ENCODE measurements around the gene CAPN5. TPM values are rescaled to one million over a fixed set of nuclear protein-coding genes. Genes with fewer than 3 reads are reported as not detected.
A peak's percentile ranks its signal among the peaks of the same experiment; 100 is the strongest.

Gene CAPN5
- total and polyA plus RNA-seq, 11 donors = 1.1 to 4.5 (median 2.1) TPM

DNA sequence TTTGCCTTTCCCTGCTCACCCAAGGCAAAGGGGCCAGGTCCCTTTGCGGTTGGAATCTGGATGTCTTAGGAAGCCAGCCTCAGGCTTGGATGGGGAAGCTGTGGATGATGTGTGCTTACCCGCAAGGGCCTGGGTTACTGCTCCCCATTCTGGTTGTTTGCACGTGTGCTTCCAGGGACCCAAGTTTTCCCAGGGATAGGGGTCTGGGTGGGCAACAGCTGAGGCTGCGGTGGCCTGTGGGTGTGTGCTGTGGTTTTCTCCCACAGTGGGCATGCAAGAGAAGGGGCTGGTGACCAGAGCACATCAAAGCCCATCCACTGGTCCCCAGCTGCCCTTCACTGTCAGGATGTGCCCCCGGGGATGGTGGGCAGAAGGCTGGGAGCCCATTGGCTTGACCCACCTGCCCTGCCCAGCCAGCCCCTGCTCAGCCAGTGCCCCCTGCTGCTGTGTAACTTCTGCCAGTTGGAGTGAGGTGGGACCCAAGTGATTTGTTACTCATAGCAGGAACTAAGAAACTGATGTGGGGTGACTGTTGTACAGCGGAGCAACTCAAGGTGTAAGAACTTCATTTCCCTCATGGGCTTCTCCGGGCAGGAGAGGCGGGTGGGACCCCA, 3.3 kb downstream of the CAPN5 start:
- H3K4me1 ChIP-seq = peaks cover 0 to 46% (median 28%) of the 10 kb centered on the region in 12 donors
- no peaks in the 10 kb centered on the region for H3K36me3 ChIP-seq
- no peaks in the 10 kb centered on the region for H3K27me3 ChIP-seq
- intact Hi-C loops (cut with DNase I) = no loop called here
- DNase-seq = peak in 1 of 5 donors; percentile 14
- H3K4me3 ChIP-seq = no peak overlapping the region
- no peak for ATAC-seq
- H3K27ac ChIP-seq = no peak overlapping the region
- TF ChIP-seq POLR2A (IDR thresholded peaks at IDR 0.05) = no peak
- TF ChIP-seq, protein P1, sequence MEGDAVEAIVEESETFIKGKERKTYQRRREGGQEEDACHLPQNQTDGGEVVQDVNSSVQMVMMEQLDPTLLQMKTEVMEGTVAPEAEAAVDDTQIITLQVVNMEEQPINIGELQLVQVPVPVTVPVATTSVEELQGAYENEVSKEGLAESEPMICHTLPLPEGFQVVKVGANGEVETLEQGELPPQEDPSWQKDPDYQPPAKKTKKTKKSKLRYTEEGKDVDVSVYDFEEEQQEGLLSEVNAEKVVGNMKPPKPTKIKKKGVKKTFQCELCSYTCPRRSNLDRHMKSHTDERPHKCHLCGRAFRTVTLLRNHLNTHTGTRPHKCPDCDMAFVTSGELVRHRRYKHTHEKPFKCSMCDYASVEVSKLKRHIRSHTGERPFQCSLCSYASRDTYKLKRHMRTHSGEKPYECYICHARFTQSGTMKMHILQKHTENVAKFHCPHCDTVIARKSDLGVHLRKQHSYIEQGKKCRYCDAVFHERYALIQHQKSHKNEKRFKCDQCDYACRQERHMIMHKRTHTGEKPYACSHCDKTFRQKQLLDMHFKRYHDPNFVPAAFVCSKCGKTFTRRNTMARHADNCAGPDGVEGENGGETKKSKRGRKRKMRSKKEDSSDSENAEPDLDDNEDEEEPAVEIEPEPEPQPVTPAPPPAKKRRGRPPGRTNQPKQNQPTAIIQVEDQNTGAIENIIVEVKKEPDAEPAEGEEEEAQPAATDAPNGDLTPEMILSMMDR (IDR thresholded peaks at IDR 0.05) = no peak
- H3K9me3 ChIP-seq = no peaks in the 10 kb centered on the region
- 86 to 93% (median 91%) methylated on average over 6 to 8 of the region's 8 CpGs for WGBS, 4 donors

GRCh38 chr11:77071077-77071476, 4.3 kb downstream of the CAPN5 start:
- TF ChIP-seq, protein P1 (IDR thresholded peaks at IDR 0.05) = no peak
- no peak for TF ChIP-seq POLR2A (IDR thresholded peaks at IDR 0.05)
- ATAC-seq (no peak), DNase-seq (peak in 2 of 5 donors; percentile 2 to 23)
- Histone ChIP-seq H3K36me3 (no peaks in the 10 kb centered on the region), H3K4me3 (no peak overlapping the region), H3K4me1 (peaks cover 0 to 41% (median 23%) of the 10 kb centered on the region in 12 donors), H3K27ac (no peak overlapping the region), H3K9me3 (no peaks in the 10 kb centered on the region), H3K27me3 (no peaks in the 10 kb centered on the region)
- 79 to 88% (median 86%) methylated on average over 5 to 7 of the region's 7 CpGs for WGBS, 4 donors
- intact Hi-C loops (cut with DNase I) = no loop called here

DNA sequence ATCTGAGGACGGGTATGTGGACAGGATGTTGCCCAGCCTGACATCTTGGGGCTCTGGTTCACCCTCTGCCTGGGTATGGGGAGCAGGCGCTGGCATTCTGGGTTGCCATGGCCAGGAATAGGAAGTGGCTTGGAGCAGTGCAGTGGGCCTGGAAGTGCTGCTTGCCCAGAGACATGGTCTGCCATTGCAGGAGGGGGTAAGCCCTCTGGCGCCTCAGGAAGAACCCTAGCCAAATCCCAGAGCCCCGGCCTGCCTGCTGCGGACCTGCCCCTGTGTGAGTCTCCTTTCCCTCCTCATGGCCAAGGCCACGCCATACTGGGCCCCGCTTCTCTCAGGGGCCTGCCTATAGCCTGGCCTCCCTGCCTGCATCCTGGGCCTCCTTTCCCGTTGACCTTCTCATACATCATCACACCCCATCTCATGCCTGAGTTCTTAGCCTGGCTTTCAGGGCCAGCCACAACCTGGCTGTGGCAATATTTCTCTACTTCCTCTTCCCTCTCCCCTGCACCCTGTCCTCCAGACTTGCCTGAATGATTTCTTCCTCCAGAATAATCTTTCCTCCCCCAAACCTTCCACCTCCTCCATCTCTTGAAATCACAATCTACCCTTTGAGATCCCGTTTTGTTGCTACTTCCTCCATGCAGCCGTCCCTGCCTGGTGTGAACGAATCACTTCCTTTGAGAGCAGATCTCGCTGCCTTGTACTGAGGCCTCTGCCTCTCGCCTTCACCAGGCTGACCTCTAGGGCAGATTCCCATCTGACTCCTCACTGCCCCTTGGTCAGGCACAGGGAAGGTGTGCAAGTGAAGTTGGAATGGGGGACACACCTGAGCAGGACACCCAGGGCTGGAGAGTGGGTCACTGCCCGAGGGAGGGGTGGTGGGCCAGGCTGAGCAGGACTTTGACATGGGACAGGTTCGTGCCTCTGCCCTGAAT, 5.2 kb downstream of the CAPN5 start:
- ATAC-seq (no peak), DNase-seq (peak in 2 of 5 donors; percentile 18 to 43)
- intact Hi-C loops (cut with DNase I) = no loop called here
- peak overlapping the region in 9 of 12 donors; percentile 10 to 87 (median 77) for H3K27ac ChIP-seq
- peaks cover 0 to 38% (median 21%) of the 10 kb centered on the region in 12 donors for H3K4me1 ChIP-seq
- H3K27me3 ChIP-seq = no peaks in the 10 kb centered on the region
- H3K4me3 ChIP-seq = no peak overlapping the region
- no peaks in the 10 kb centered on the region for H3K9me3 ChIP-seq
- WGBS, 4 donors = 82 to 86% (median 82%) methylated on average over 13 to 15 of the region's 15 CpGs
- no peaks in the 10 kb centered on the region for H3K36me3 ChIP-seq
- TF ChIP-seq, protein P1 (IDR thresholded peaks at IDR 0.05) = no peak
- no peak for TF ChIP-seq POLR2A (IDR thresholded peaks at IDR 0.05)

GRCh38 chr11:77072851-77073327, 6.1 kb downstream of the CAPN5 start:
- Histone ChIP-seq H3K27ac (peak overlapping the region; percentile 4 to 87 (median 76)), H3K9me3 (no peaks in the 10 kb centered on the region), H3K4me1 (peaks cover 0 to 31% (median 21%) of the 10 kb centered on the region in 12 donors), H3K4me3 (no peak overlapping the region), H3K27me3 (no peaks in the 10 kb centered on the region), H3K36me3 (no peaks in the 10 kb centered on the region)
- 69 to 75% (median 69%) methylated on average over 3 to 8 of the region's 8 CpGs for WGBS, 4 donors
- TF ChIP-seq POLR2A (IDR thresholded peaks at IDR 0.05) = no peak
- TF ChIP-seq, protein P1 (IDR thresholded peaks at IDR 0.05) = no peak
- ATAC-seq = no peak
- DNase-seq = no peak
- intact Hi-C loops (cut with DNase I) = no loop called here
